ENCODE measurements around the gene EPB41L5. TPM values are rescaled to one million over a fixed set of nuclear protein-coding genes. Genes with fewer than 3 reads are reported as not detected.

The EPB41L5 gene
- total RNA-seq, 1 experiment from 2014 or later = 83.0 TPM

GRCh38 chr2:120162716-120163115 lies 149.8 kb downstream of the EPB41L5 start:
- H3K9me3 Mint-ChIP-seq (ENCODE audit: unreplicated experiment) = no peaks in the 10 kb centered on the region
- TF ChIP-seq CTCF (IDR thresholded peaks at IDR 0.05; ENCODE audit: insufficient read depth in 1 of 2, low read depth in 1 of 2, low read length in 1 of 2, severe bottlenecking in 1 of 2, unreplicated experiment in 1 of 2) = no peak
- no peak for DNase-seq
- H3K4me3 Mint-ChIP-seq (ENCODE audit: unreplicated experiment) = no peak overlapping the region
- CTCF ChIA-PET = no interaction called here
- Histone ChIP-seq H3K27me3 (replicated peaks; ENCODE audit: control insufficient read depth, insufficient read depth, low read length) (no peaks in the 10 kb centered on the region), H3K4me3 (ENCODE audit: low read depth, low read length) (no peak overlapping the region), H3K4me1 (no peaks in the 10 kb centered on the region), H3K9me3 (no peaks in the 10 kb centered on the region), H3K36me3 (ENCODE audit: control insufficient read depth, insufficient read depth, low read length) (no peaks in the 10 kb centered on the region; the same call in 1 of the 2 replicates)
- no peaks in the 10 kb centered on the region for H3K27me3 Mint-ChIP-seq (ENCODE audit: insufficient read depth, unreplicated experiment)
- BruUV-seq (replicated peaks) = no TSS peak
- no peaks in the 10 kb centered on the region for H3K4me1 Mint-ChIP-seq (ENCODE audit: low read depth, unreplicated experiment)
- no peak overlapping the region for H3K27ac Mint-ChIP-seq (ENCODE audit: unreplicated experiment)
- intact Hi-C loops (cut with micrococcal nuclease; ENCODE audit: unreplicated experiment) = no loop called here
- H3K36me3 Mint-ChIP-seq (ENCODE audit: insufficient read depth, unreplicated experiment) = peaks cover 40% of the 10 kb centered on the region
- POLR2A ChIA-PET = interaction anchor here (0.6 kb wide), 1 partner anchor 60 kb away, joined by 6 read pairs; the partner anchor contains the start of gene TMEM185B

- Histone ChIP-seq H3K4me1 (no peaks in the 10 kb centered on the region), H3K27me3 (replicated peaks; ENCODE audit: control insufficient read depth, insufficient read depth, low read length) (no peaks in the 10 kb centered on the region), H3K9me3 (no peaks in the 10 kb centered on the region), H3K36me3 (ENCODE audit: control insufficient read depth, insufficient read depth, low read length) (no peaks in the 10 kb centered on the region), H3K4me3 (ENCODE audit: low read depth, low read length) (no peak overlapping the region)
- ChIA-PET POLR2A (no interaction called here), CTCF (no interaction called here)
- BruUV-seq (replicated peaks) = no TSS peak
- Mint-ChIP-seq H3K27me3 (ENCODE audit: insufficient read depth, unreplicated experiment) (no peaks in the 10 kb centered on the region), H3K4me1 (ENCODE audit: low read depth, unreplicated experiment) (no peaks in the 10 kb centered on the region), H3K9me3 (ENCODE audit: unreplicated experiment) (no peaks in the 10 kb centered on the region), H3K4me3 (ENCODE audit: unreplicated experiment) (no peak overlapping the region), H3K36me3 (ENCODE audit: insufficient read depth, unreplicated experiment) (peaks cover 29% of the 10 kb centered on the region), H3K27ac (ENCODE audit: unreplicated experiment) (no peak overlapping the region)
- TF ChIP-seq CTCF (IDR thresholded peaks at IDR 0.05; ENCODE audit: insufficient read depth in 1 of 2, low read depth in 1 of 2, low read length in 1 of 2, severe bottlenecking in 1 of 2, unreplicated experiment in 1 of 2) = no peak
- no peak for DNase-seq
- intact Hi-C loops (cut with micrococcal nuclease; ENCODE audit: unreplicated experiment) = no loop called here
Measured at GRCh38 chr2:120167272-120167671, 154.4 kb downstream of the EPB41L5 start.

- Histone ChIP-seq H3K4me1 (no peaks in the 10 kb centered on the region), H3K27me3 (replicated peaks; ENCODE audit: control insufficient read depth, insufficient read depth, low read length) (no peaks in the 10 kb centered on the region), H3K9me3 (no peaks in the 10 kb centered on the region), H3K36me3 (ENCODE audit: control insufficient read depth, insufficient read depth, low read length) (no peaks in the 10 kb centered on the region), H3K4me3 (ENCODE audit: low read depth, low read length) (no peak overlapping the region)
- no peaks in the 10 kb centered on the region for H3K4me1 Mint-ChIP-seq (ENCODE audit: low read depth, unreplicated experiment)
- ChIA-PET CTCF (no interaction called here), POLR2A (no interaction called here)
- no peak for DNase-seq
- peaks cover 20% of the 10 kb centered on the region for H3K36me3 Mint-ChIP-seq (ENCODE audit: insufficient read depth, unreplicated experiment)
- intact Hi-C loops (cut with micrococcal nuclease; ENCODE audit: unreplicated experiment) = no loop called here
- BruUV-seq (replicated peaks) = no TSS peak
- no peaks in the 10 kb centered on the region for H3K9me3 Mint-ChIP-seq (ENCODE audit: unreplicated experiment)
- no peak overlapping the region for H3K4me3 Mint-ChIP-seq (ENCODE audit: unreplicated experiment)
- TF ChIP-seq CTCF (IDR thresholded peaks at IDR 0.05; ENCODE audit: insufficient read depth in 1 of 2, low read depth in 1 of 2, low read length in 1 of 2, severe bottlenecking in 1 of 2, unreplicated experiment in 1 of 2) = no peak
- H3K27ac Mint-ChIP-seq (ENCODE audit: unreplicated experiment) = no peak overlapping the region
- no peaks in the 10 kb centered on the region for H3K27me3 Mint-ChIP-seq (ENCODE audit: insufficient read depth, unreplicated experiment)
Measured at GRCh38 chr2:120169020-120169419, 156.1 kb downstream of the EPB41L5 start.
